KMS-11 (cell line): ENCODE measurements around the gene MGST2.

Source experiments
- H2AFZ ChIP-seq: fragments of 200-600 bp; sonication (generic); 2 replicates; pipeline ENCODE4 v1.6.1; 2016; ENCODE audit warnings: antibody characterized with exemption, mixed run types, low read depth
- H3K27ac ChIP-seq: fragments of 200-600 bp; sonication (generic); 2 replicates; pipeline ENCODE4 v1.6.1; 2016; ENCODE audit warnings: mild to moderate bottlenecking, mixed run types
- H3K27me3 ChIP-seq: fragments of 200-600 bp; sonication (generic); 2 replicates; pipeline ENCODE4 v1.6.1; 2017; ENCODE audit warnings: mild to moderate bottlenecking, low read depth, mixed run types, moderate library complexity; ENCODE audit not compliant: insufficient read depth
- H3K36me3 ChIP-seq: fragments of 200-600 bp; sonication (generic); 2 replicates; pipeline ENCODE4 v1.6.1; 2017; ENCODE audit warnings: mild to moderate bottlenecking, mixed run types; ENCODE audit not compliant: insufficient read depth
- H3K4me1 ChIP-seq: fragments of 200-600 bp; sonication (generic); 2 replicates; pipeline ENCODE4 v1.6.1; 2016; ENCODE audit warnings: mild to moderate bottlenecking, low read depth, mixed run types; ENCODE audit not compliant: poor library complexity, severe bottlenecking
- H3K4me2 ChIP-seq: fragments of 200-600 bp; sonication (generic); 2 replicates; pipeline ENCODE4 v1.7.0; 2016; ENCODE audit warnings: mild to moderate bottlenecking, mixed run types
- H3K4me3 ChIP-seq: fragments of 200-600 bp; sonication (generic); IDR thresholded peaks from 2 replicates; pipeline ENCODE4 v1.6.1; 2017; ENCODE audit warnings: low read depth, low read length, mixed read lengths; ENCODE audit not compliant: insufficient read depth
- H3K79me2 ChIP-seq: fragments of 200-600 bp; sonication (generic); 2 replicates; pipeline ENCODE4 v1.6.1; 2016; ENCODE audit warnings: low read depth, mixed run types; ENCODE audit not compliant: insufficient read depth
- H3K9ac ChIP-seq: fragments of 200-600 bp; sonication (generic); 2 replicates; pipeline ENCODE4 v1.6.1; 2016; ENCODE audit warnings: mild to moderate bottlenecking, mixed run types
- H4K20me1 ChIP-seq: fragments of 200-600 bp; sonication (generic); 2 replicates; pipeline ENCODE4 v1.6.1; 2016; ENCODE audit warnings: mild to moderate bottlenecking, mixed run types; ENCODE audit not compliant: insufficient read depth
- CTCF ChIP-seq: fragments of 200-600 bp; sonication (generic); conservative IDR thresholded peaks from 2 replicates; pipeline ENCODE4 v1.6.1; 2017; ENCODE audit warnings: low read depth, mild to moderate bottlenecking, antibody characterized with exemption, low read length, moderate library complexity, mixed read lengths

MGST2 gene

GRCh38 chr4:139725236-139725635 is 59.6 kb downstream of the MGST2 start:
- H3K4me2 ChIP-seq, result no peak overlapping the region
- no peak overlapping the region for H2AFZ ChIP-seq
- TF ChIP-seq CTCF, result no peak
- no peaks in the 10 kb centered on the region for H3K4me1 ChIP-seq
- no peak overlapping the region for H3K9ac ChIP-seq
- no peaks in the 10 kb centered on the region for H4K20me1 ChIP-seq
- H3K27me3 ChIP-seq, result no peaks in the 10 kb centered on the region
- no peak overlapping the region for H3K27ac ChIP-seq
- H3K4me3 ChIP-seq, result no peak overlapping the region
- H3K36me3 ChIP-seq, result no peaks in the 10 kb centered on the region
- H3K79me2 ChIP-seq, result no peaks in the 10 kb centered on the region

- Histone ChIP-seq H2AFZ (no peak overlapping the region), H3K9ac (no peak overlapping the region), H3K4me1 (no peaks in the 10 kb centered on the region), H3K36me3 (no peaks in the 10 kb centered on the region), H3K27ac (no peak overlapping the region), H3K79me2 (no peaks in the 10 kb centered on the region), H3K4me2 (no peak overlapping the region), H3K4me3 (no peak overlapping the region), H3K27me3 (no peaks in the 10 kb centered on the region), H4K20me1 (no peaks in the 10 kb centered on the region)
- TF ChIP-seq CTCF, result no peak
Observed at GRCh38 chr4:139726615-139727014, 61.0 kb downstream of the MGST2 start.

- Histone ChIP-seq H2AFZ (no peak overlapping the region), H3K4me3 (no peak overlapping the region), H3K27me3 (no peaks in the 10 kb centered on the region), H4K20me1 (no peaks in the 10 kb centered on the region), H3K4me1 (no peaks in the 10 kb centered on the region), H3K9ac (no peak overlapping the region), H3K79me2 (no peaks in the 10 kb centered on the region), H3K36me3 (no peaks in the 10 kb centered on the region), H3K4me2 (no peak overlapping the region), H3K27ac (no peak overlapping the region)
- TF ChIP-seq CTCF, result no peak
Observed at GRCh38 chr4:139728146-139728545, 62.5 kb downstream of the MGST2 start.

- Histone ChIP-seq H2AFZ (no peak overlapping the region), H3K27ac (no peak overlapping the region), H3K4me1 (peaks cover under 1% of the 10 kb centered on the region)
Observed at GRCh38 chr4:139728840-139729239, 63.2 kb downstream of the MGST2 start.

More at GRCh38 chr4:139728840-139729239, 63.2 kb downstream of the MGST2 start:
- no peak for TF ChIP-seq CTCF
- H4K20me1 ChIP-seq, result no peaks in the 10 kb centered on the region
- H3K4me3 ChIP-seq, result no peak overlapping the region
- H3K79me2 ChIP-seq, result no peaks in the 10 kb centered on the region
- no peak overlapping the region for H3K9ac ChIP-seq
- no peaks in the 10 kb centered on the region for H3K36me3 ChIP-seq
- H3K4me2 ChIP-seq, result no peak overlapping the region
- no peaks in the 10 kb centered on the region for H3K27me3 ChIP-seq
